K562 (cell line): ENCODE data around the gene DBI. TPM values are rescaled to one million over a fixed set of nuclear protein-coding genes. Genes with fewer than 3 reads are reported as not detected.

Experiments used
- ATAC-seq: fragments of 200-7000 bp; cut with Tn5 transposase; 3 replicates; pipeline ENCODE4 v1.9.1; 2020; ENCODE audit warnings: moderate library complexity
- BruUV-seq: library from RNA; stranded (reverse); fragments of 400-500 nt; replicated peaks from 2 replicates; lab custom pipeline; 2021; lab: Mats Ljungman, UMichigan
- CTCF ChIA-PET: fragments of 300-600 bp; formaldehyde crosslinking; extraction: SDS; loops from one replicate; lab custom pipeline; 2021; ENCODE audit warnings: low intra/inter-chr PET ratio; lab: Yijun Ruan, JAX
- POLR2A ChIA-PET: fragments of 300-600, 350-650 bp; sonication (Branson Sonifier 250); formaldehyde crosslinking; extraction: SDS; loops from one replicate; lab custom pipeline; 2021; ENCODE audit warnings: antibody characterized with exemption, inconsistent platforms; lab: Yijun Ruan, JAX
- DNase-seq, 4 experiments: peaks; one replicate each; pipeline versions ENCODE4 v3.0.0 to v3.0.0-alpha.2; 2011 to 2018; ENCODE audit warnings: low spot score in 3 of 4, mixed read lengths in 3 of 4; ENCODE audit errors: extremely low read depth in 1 of 4
- FAIRE-seq: peaks from 2 replicates; lab custom pipeline; 2011; peaks lifted over from hg19 to GRCh38; lab: Jason Lieb, UNC
- H2AFZ ChIP-seq: 2 replicates; pipeline ENCODE4 v1.6.0; 2011; ENCODE audit warnings: low read depth, low read length, control low read depth, inconsistent platforms
- H3K27ac ChIP-seq: fragments of 200-600 bp; 3 replicates; pipeline ENCODE4 v1.8.0; 2011; ENCODE audit warnings: low read depth, mild to moderate bottlenecking, control low read depth, inconsistent platforms, low read length, moderate library complexity, mixed read lengths; ENCODE audit errors: extremely low read depth
- H3K27me3 ChIP-seq, 2 experiments: fragments of 300-600 bp in 1 of 2; 2 replicates in 1 of 2; 3 replicates in 1 of 2; pipeline versions ENCODE4 v1.6.0 to v1.8.0; 2011; ENCODE audit warnings: inconsistent platforms in 2 of 2, low read length in 2 of 2, mild to moderate bottlenecking in 1 of 2, mixed read lengths in 1 of 2, moderate library complexity in 1 of 2; ENCODE audit not compliant: control insufficient read depth in 2 of 2, insufficient read depth in 2 of 2
- H3K36me3 ChIP-seq: fragments of 300-600 bp; 3 replicates; pipeline ENCODE4 v1.8.0; 2011; ENCODE audit warnings: mild to moderate bottlenecking, low read length, inconsistent platforms; ENCODE audit not compliant: control insufficient read depth, insufficient read depth
- H3K4me1 ChIP-seq, 2 experiments: fragments of 200-600 bp in 1 of 2; replicated peaks in 1 of 2; 2 replicates in 1 of 2; 3 replicates in 1 of 2; pipeline versions ENCODE4 v1.5.1 to v1.8.0; 2011; ENCODE audit warnings: inconsistent platforms in 2 of 2, low read length in 2 of 2, mild to moderate bottlenecking in 1 of 2, mixed read lengths in 1 of 2, moderate library complexity in 1 of 2; ENCODE audit not compliant: control insufficient read depth in 2 of 2, insufficient read depth in 2 of 2
- H3K4me2 ChIP-seq: 2 replicates; pipeline ENCODE4 v1.6.1; 2011; ENCODE audit warnings: low read length, control low read depth, inconsistent platforms, mixed read lengths; ENCODE audit not compliant: insufficient read depth
- H3K4me3 ChIP-seq: fragments of 200-600 bp; sonication (generic), shearing (Covaris generic); 2 replicates; pipeline ENCODE4 v1.5.1; 2016; ENCODE audit warnings: control low read depth, inconsistent platforms
- H3K79me2 ChIP-seq: fragments of 200-600 bp; 3 replicates; pipeline ENCODE4 v1.8.0; 2011; ENCODE audit warnings: low read length, inconsistent platforms; ENCODE audit not compliant: control insufficient read depth, insufficient read depth
- H3K9ac ChIP-seq, 2 experiments: 2 replicates each; pipeline versions ENCODE4 v1.6.0 to v1.6.1; 2011; ENCODE audit warnings: low read depth in 2 of 2, low read length in 2 of 2, control low read depth in 1 of 2, inconsistent platforms in 1 of 2, mild to moderate bottlenecking in 1 of 2, mixed read lengths in 1 of 2; ENCODE audit not compliant: insufficient read depth in 1 of 2
- H3K9me1 ChIP-seq: one replicate; pipeline ENCODE4 v1.6.0; 2011; ENCODE audit warnings: inconsistent platforms, mild to moderate bottlenecking, low read length, moderate library complexity; ENCODE audit not compliant: control insufficient read depth, insufficient read depth
- H3K9me3 ChIP-seq: replicated peaks from 2 replicates; pipeline ENCODE4 v1.5.1; 2011; ENCODE audit warnings: low read depth, low read length, inconsistent platforms; ENCODE audit not compliant: control insufficient read depth, insufficient read depth
- H4K20me1 ChIP-seq: replicated peaks from 2 replicates; pipeline ENCODE4 v1.6.1; 2011; ENCODE audit warnings: low read length, inconsistent platforms, mixed read lengths; ENCODE audit not compliant: control insufficient read depth, insufficient read depth
- CHCHD3 ChIP-seq: fragments of 250-450 bp; sonication (Bioruptor Pico); IDR thresholded peaks from 2 replicates; pipeline ENCODE4 v2.1.2; 2022; ENCODE audit warnings: mild to moderate bottlenecking
- HINFP ChIP-seq: fragments of 450-650 bp; conservative IDR thresholded peaks from 2 replicates; pipeline ENCODE4 v1.6.1; 2016; ENCODE audit warnings: missing genetic modification characterization, low read depth, mild to moderate bottlenecking, control low read depth, missing compliant biosample characterization
- IRF2 ChIP-seq: sonication (generic); formaldehyde crosslinking; IDR thresholded peaks from 2 replicates; pipeline ENCODE4 v1.8.1; 2022; ENCODE audit warnings: mild to moderate bottlenecking, missing genetic modification reagents
- RBFOX2 ChIP-seq: fragments of 200-400 bp; formaldehyde crosslinking; IDR thresholded peaks from 2 replicates; pipeline ENCODE4 v1.6.1; 2017; ENCODE audit warnings: low read depth, mild to moderate bottlenecking, low read length, moderate library complexity
- STAT5B ChIP-seq: fragments of 250-450 bp; sonication (Bioruptor Pico); IDR thresholded peaks from 2 replicates; pipeline ENCODE4 v1.8.0; 2021; ENCODE audit warnings: mild to moderate bottlenecking, inconsistent platforms
- TEAD2 ChIP-seq: fragments of 450-650 bp; IDR thresholded peaks from 2 replicates; pipeline ENCODE4 v1.6.1; 2016; ENCODE audit warnings: missing genetic modification characterization, control low read depth, missing compliant biosample characterization
- ZFPM2 ChIP-seq: fragments of 250-450 bp; sonication (Bioruptor Pico); IDR thresholded peaks from 2 replicates; pipeline ENCODE4 v1.5.1; 2022; ENCODE audit warnings: mild to moderate bottlenecking
- ZNF133 ChIP-seq: fragments of 250-450 bp; sonication (Bioruptor Pico); IDR thresholded peaks from 2 replicates; pipeline ENCODE4 v1.4.0; 2020; ENCODE audit warnings: mild to moderate bottlenecking
- ZNF584 ChIP-seq: fragments of 200-800 bp; sonication (Bioruptor generic); IDR thresholded peaks from 2 replicates; pipeline ENCODE4 v1.6.1; 2016; ENCODE audit warnings: low read depth, mild to moderate bottlenecking, missing genetic modification characterization, missing compliant biosample characterization
- WGBS: fragments of 100-300 bp; shearing (Covaris generic); methylation state at CpG from one replicate; pipeline ENCODE4 v1.1.6; 2016; ENCODE audit warnings: low coverage, mixed read lengths; ENCODE audit not compliant: insufficient coverage; ENCODE audit errors: missing lambda C conversion rate; 5-methylcytosine and 5-hydroxymethylcytosine counted together
- in situ Hi-C: fragments of 300-500 bp; cut with MboI; formaldehyde crosslinking; loops from 4 replicates; pipeline ENCODE4 v1.15.0; 2018; ENCODE audit warnings: inconsistent platforms, mixed read lengths
- intact Hi-C: fragments of 100-400 bp; cut with micrococcal nuclease; formaldehyde crosslinking; loops from 2 replicates; pipeline ENCODE4 v1.14.2; 2022
- polyA plus RNA-seq, 8 experiments: library from polyadenylated mRNA; depleted of rRNA in 4 of 8; stranded (reverse) in 5 of 8; unstranded in 3 of 8; fragments of >200 nt; fragmentation: Nextera tagmentation in 2 of 8; fragmentation: Illumina TruSeq in 1 of 8; extraction: Ambion mirVana in 2 of 8; extraction: Trizol in 1 of 8; gene quantifications; 2 replicates each; pipeline versions ENCODE4 v1.2.1 to v1.2.3, GENCODE V29; 2011 to 2014; ENCODE audit warnings: inconsistent platforms in 1 of 8, missing spikeins in 1 of 8
- total RNA-seq, 7 experiments: library from RNA; depleted of rRNA in 6 of 7; stranded (reverse); fragments of >200 nt in 6 of 7; fragmentation: Illumina TruSeq in 2 of 7; extraction: Trizol in 2 of 7; gene quantifications; 2 replicates each; pipeline versions ENCODE4 v1.2.1 to v1.2.3, GENCODE V29; 2011 to 2021; ENCODE audit warnings: low replicate concordance in 1 of 7
- TF ChIP-seq, protein P1 (sequence below), 2 experiments: fragments of 250-450 bp in 1 of 2; fragments of 450-650 bp in 1 of 2; sonication (Bioruptor Pico) in 1 of 2; IDR thresholded peaks; 2 replicates each; pipeline versions ENCODE4 v1.6.1 to v1.8.0; 2016 to 2021; ENCODE audit warnings: mild to moderate bottlenecking in 2 of 2, moderate library complexity in 2 of 2, missing compliant biosample characterization in 1 of 2, missing genetic modification characterization in 1 of 2

Gene DBI
- total and polyA plus RNA-seq, 9 of the 15 experiments (the other 6 are each of a cell fraction or from before 2014, with no cell fraction given): 55.8 to 443 (median 194) TPM

DNA sequence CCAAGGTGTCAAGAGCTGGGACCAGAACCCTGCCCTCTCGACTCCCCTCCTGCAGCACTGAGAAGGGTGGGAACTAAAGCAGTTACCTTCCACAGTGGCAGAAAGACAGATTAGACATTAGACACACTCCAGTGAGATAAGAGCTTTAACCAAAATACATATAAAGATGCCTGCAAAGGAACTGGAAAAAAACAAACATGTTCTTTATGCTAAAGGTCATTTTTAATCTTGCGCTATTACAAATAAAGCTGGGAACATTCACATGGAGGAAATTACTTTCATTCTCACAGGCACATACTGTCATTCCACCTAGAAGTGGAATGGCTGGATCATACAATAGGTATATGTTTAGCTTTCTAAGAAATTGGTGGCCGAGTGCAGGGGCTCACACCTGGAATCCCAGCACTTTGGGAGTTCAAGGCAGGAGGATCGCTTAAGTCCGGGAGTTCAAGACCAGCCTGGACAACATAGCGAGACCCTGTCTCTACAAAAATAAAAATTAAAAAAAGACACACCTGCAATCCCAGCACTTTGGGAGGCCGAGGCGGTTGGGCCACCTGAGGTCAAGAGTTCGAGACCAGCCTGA, 42.0 kb upstream of the DBI start:
- no TSS peak for BruUV-seq
- Histone ChIP-seq H2AFZ (no peak overlapping the region), H3K27ac (no peak overlapping the region), H3K36me3 (no peaks in the 10 kb centered on the region), H4K20me1 (no peaks in the 10 kb centered on the region), H3K4me1 (no peaks in the 10 kb centered on the region; a peak in 1 of 5 replicates), H3K9me3 (no peaks in the 10 kb centered on the region), H3K79me2 (no peaks in the 10 kb centered on the region), H3K9me1 (no peaks in the 10 kb centered on the region), H3K4me3 (no peak overlapping the region), H3K9ac (no peak overlapping the region), H3K4me2 (no peak overlapping the region), H3K27me3 (no peaks in the 10 kb centered on the region; a peak in 1 of 5 replicates)
- no peak for ATAC-seq
- TF ChIP-seq STAT5B (CRISPR knock-in tag): no peak
- POLR2A ChIA-PET: interaction anchor here (1.0 kb wide), 1 partner anchor 12 kb away, joined by 3 read pairs; no protein-coding TSS in a partner anchor
- no peak for DNase-seq
- intact Hi-C loops (no loop called here), in situ Hi-C loops (no loop called here)
- CTCF ChIA-PET: no interaction called here
- WGBS: 41% methylated on average over 9 of the region's 9 CpGs
- no peak for FAIRE-seq

DNA sequence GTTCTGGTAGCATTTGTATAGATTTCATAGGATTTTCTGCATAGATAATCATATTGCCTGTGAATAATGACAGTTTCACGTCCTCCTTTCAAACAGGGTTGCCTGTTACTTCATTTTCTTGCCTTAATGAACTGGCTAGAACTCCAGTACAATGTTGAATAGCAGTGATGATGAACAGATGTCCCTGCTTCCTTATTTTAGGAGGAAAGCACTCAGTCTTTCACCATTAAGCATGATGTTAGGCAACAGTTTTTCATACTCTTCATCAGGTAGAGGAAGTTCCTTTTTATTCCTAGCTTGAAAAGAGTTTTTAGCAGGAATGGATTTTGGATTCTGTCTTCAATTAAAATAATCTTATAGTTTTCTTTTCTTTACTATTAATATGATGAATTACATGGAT, 39.8 kb upstream of the DBI start:
- intact Hi-C loops (no loop called here), in situ Hi-C loops (no loop called here)
- no peak overlapping the region for H3K9ac ChIP-seq
- no peak overlapping the region for H3K27ac ChIP-seq
- no peak for ATAC-seq
- H3K4me2 ChIP-seq: no peak overlapping the region
- ChIA-PET CTCF (no interaction called here), POLR2A (no interaction called here)
- no peak overlapping the region for H2AFZ ChIP-seq
- H3K27me3 ChIP-seq: no peaks in the 10 kb centered on the region; a peak in 1 of 5 replicates
- H3K9me3 ChIP-seq: no peaks in the 10 kb centered on the region
- H4K20me1 ChIP-seq: no peaks in the 10 kb centered on the region
- DNase-seq: no peak
- no peaks in the 10 kb centered on the region for H3K36me3 ChIP-seq
- no peaks in the 10 kb centered on the region for H3K9me1 ChIP-seq
- no TSS peak for BruUV-seq
- FAIRE-seq: no peak
- no peaks in the 10 kb centered on the region for H3K79me2 ChIP-seq
- H3K4me1 ChIP-seq: no peaks in the 10 kb centered on the region; a peak in 1 of 5 replicates
- no peak overlapping the region for H3K4me3 ChIP-seq
- WGBS: 0% methylated on average over 1 of the region's 1 CpG
- TF ChIP-seq TEAD2 (tag) (no peak), CHCHD3 (CRISPR knock-in tag) (no peak), IRF2 (CRISPR knock-in tag) (no peak), ZFPM2 (CRISPR knock-in tag) (no peak), RBFOX2 (no peak), ZNF584 (CRISPR knock-in tag) (no peak), HINFP (tag) (no peak), ZNF133 (no peak)
- TF ChIP-seq, protein P1, sequence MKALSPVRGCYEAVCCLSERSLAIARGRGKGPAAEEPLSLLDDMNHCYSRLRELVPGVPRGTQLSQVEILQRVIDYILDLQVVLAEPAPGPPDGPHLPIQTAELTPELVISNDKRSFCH (CRISPR knock-in tag; IDR thresholded peaks at IDR 0.05): no peak
- TF ChIP-seq, protein P1 (tag; IDR thresholded peaks at IDR 0.05): no peak
